Heart right ventricle (tissue), 16 donors: ENCODE data around the gene INPP5D. TPM values are rescaled to one million over a fixed set of nuclear protein-coding genes. Genes with fewer than 3 reads are reported as not detected.

Experiments used
- ATAC-seq, 8 donors: fragments of 200-7000 bp; cut with Tn5 transposase; one replicate each; pipeline ENCODE4 v1.9.1; 2020; ENCODE audit warnings: mild to moderate bottlenecking in 8 of 8, moderate library complexity in 8 of 8, moderate number of reproducible peaks in 1 of 8
- DNase-seq, 2 donors: peaks; one replicate each; pipeline ENCODE4 v3.0.0-alpha.2; 2020
- H3K27ac ChIP-seq, 10 donors: fragments of 200-600 bp; sonication (generic) in 2 of 10; one replicate each; pipeline versions ENCODE4 v1.5.0 to v1.8.0; 2020 to 2022; ENCODE audit warnings: mild to moderate bottlenecking in 3 of 10
- H3K27me3 ChIP-seq, 7 donors: fragments of 200-600 bp; one replicate each; pipeline ENCODE4 v1.8.0; 2021 to 2022; ENCODE audit warnings: mild to moderate bottlenecking in 2 of 7
- H3K36me3 ChIP-seq, 9 donors: fragments of 200-600 bp; sonication (generic) in 1 of 9; one replicate each; pipeline versions ENCODE4 v1.5.0 to v1.8.0; 2020 to 2022; ENCODE audit warnings: mild to moderate bottlenecking in 2 of 9
- H3K4me1 ChIP-seq, 9 donors: fragments of 200-600 bp; sonication (generic) in 1 of 9; one replicate each; pipeline versions ENCODE4 v1.5.0 to v1.8.0; 2020 to 2022; ENCODE audit warnings: mild to moderate bottlenecking in 4 of 9
- H3K4me3 ChIP-seq, 10 donors: fragments of 200-600 bp; sonication (generic) in 2 of 10; one replicate each; pipeline versions ENCODE4 v1.5.0 to v1.8.0; 2020 to 2022; ENCODE audit warnings: mild to moderate bottlenecking in 7 of 10, moderate library complexity in 2 of 10
- H3K9me3 ChIP-seq, 11 donors: fragments of 200-600 bp in 10 of 11; sonication (generic) in 2 of 11; one replicate each; pipeline versions ENCODE4 v1.5.0 to v1.8.0; 2013 to 2022; ENCODE audit warnings: mild to moderate bottlenecking in 2 of 11, control low read depth in 1 of 11, moderate library complexity in 1 of 11
- CTCF ChIP-seq, 9 donors: fragments of 200-600 bp; sonication (generic) in 2 of 9; IDR thresholded peaks; one replicate each; pipeline versions ENCODE4 v1.5.0 to v1.8.0; 2021 to 2022; ENCODE audit warnings: antibody characterized with exemption in 9 of 9, mild to moderate bottlenecking in 5 of 9, moderate library complexity in 1 of 9
- WGBS, 2 donors: extraction: QIAGEN DNeasy Blood & Tissue Kit; methylation state at CpG; one replicate each; pipeline ENCODE4 v1.1.7; 2013; ENCODE audit warnings: inconsistent platforms in 1 of 2; 5-methylcytosine and 5-hydroxymethylcytosine counted together
- intact Hi-C, 10 donors: fragments of 100-400 bp; cut with DNase I; formaldehyde crosslinking; loops; one replicate each; pipeline versions ENCODE4 v1.11.1 to v1.14.2; 2022
- polyA plus RNA-seq, 2 donors: library from polyadenylated mRNA; stranded (reverse); fragments of 200-250 nt; gene quantifications; one replicate each; pipeline ENCODE4 v1.2.3, GENCODE V29; 2013
- total RNA-seq, 10 donors: library from RNA; stranded (reverse); fragmentation: NEBNext Ultra II Directional in 3 of 10; extraction: Animal tissue kit (Norgen Biotek cat#: 25700) in 3 of 10; gene quantifications; one replicate each; pipeline versions ENCODE4 v1.2.1 to v1.2.4, GENCODE V29; 2021 to 2023
- donor health status: Arrhythmogenic right ventricular cardiomyopathy.
- donor health status: ischemic (EF 13 %, LVEDD 7.1; RV severe dilation, severe dysfunction).
- donor health status: healthy with polysubstance abuse.
- donor health status: DM: no; HTN: yes; CAD: no.
- donor health status: DM: no; HTN: no; CAD: no.
- donor health status: ischemic (EF 25% LVEDD 6.9; RV normal size, moderate dysfunction).
- donor health status: ischemic (EF 25% LVEDD 5.7; RV mildly dilated, moderate dysfunction).
- donor health status: healthy.
- donor health status: DM: yes; HTN: yes; CAD: no.
- donor health status: Ischemic cardiomyopathy.
- donor health status: ischemic (EF 35%, LVEDD 5.7; RV mildly dilated, moderate dysfunction).
- donor health status: nonischemic (EF 11% LVEDD 7.7; RV severe dilation, severe dysfunction).
- donor health status: DM: yes; HTN: yes; CAD: no.
- donor health status: PGD.
- donor health status: ischemic (EF 29% LVEDD 5.4; RV normal size, mild dysfunction).
- donor health status: nonischemic (EF 23%, LVEDD 6.1; RV moderate dilation, normal function).

INPP5D gene
- total and polyA plus RNA-seq, 12 donors, result 2.9 to 17.2 (median 5.7) TPM

GRCh38 chr2:233219848-233220247, 159.7 kb downstream of the INPP5D start:
- ATAC-seq, result no peak
- Histone ChIP-seq H3K9me3 (no peaks in the 10 kb centered on the region), H3K27me3 (peaks cover 0 to 4% (median 0%) of the 10 kb centered on the region in 7 donors), H3K4me3 (no peak overlapping the region), H3K4me1 (no peaks in the 10 kb centered on the region), H3K36me3 (no peaks in the 10 kb centered on the region), H3K27ac (no peak overlapping the region)
- TF ChIP-seq CTCF (IDR thresholded peaks at IDR 0.05), result no peak
- 93 to 95% methylated on average over 1 of the region's 1 CpG for WGBS, 2 donors
- DNase-seq, result no peak
- intact Hi-C loops, result no loop called here

- intact Hi-C loops, result no loop called here
- no peak for DNase-seq
- Histone ChIP-seq H3K4me1 (no peaks in the 10 kb centered on the region), H3K9me3 (no peaks in the 10 kb centered on the region), H3K36me3 (no peaks in the 10 kb centered on the region), H3K27ac (no peak overlapping the region), H3K27me3 (peaks cover 0 to 6% (median 0%) of the 10 kb centered on the region in 7 donors), H3K4me3 (no peak overlapping the region)
- WGBS, 2 donors, result 55 to 56% methylated on average over 2 of the region's 2 CpGs
- ATAC-seq, result no peak
- no peak for TF ChIP-seq CTCF (IDR thresholded peaks at IDR 0.05)
Observed at GRCh38 chr2:233221378-233222063, 161.4 kb downstream of the INPP5D start.

- peaks cover 0 to 6% (median 0%) of the 10 kb centered on the region in 7 donors for H3K27me3 ChIP-seq
- TF ChIP-seq CTCF (IDR thresholded peaks at IDR 0.05), result no peak
- WGBS, 2 donors, result 89 to 91% methylated on average over 14 of the region's 14 CpGs
- H3K9me3 ChIP-seq, result no peaks in the 10 kb centered on the region
- no peaks in the 10 kb centered on the region for H3K36me3 ChIP-seq
- no peaks in the 10 kb centered on the region for H3K4me1 ChIP-seq
- DNase-seq (no peak), ATAC-seq (no peak)
- intact Hi-C loops, result no loop called here
- no peak overlapping the region for H3K4me3 ChIP-seq
- no peak overlapping the region for H3K27ac ChIP-seq
Observed at GRCh38 chr2:233223059-233223894, 163.1 kb downstream of the INPP5D start.

- WGBS, 2 donors, result 86 to 88% methylated on average over 5 of the region's 5 CpGs
Observed at GRCh38 chr2:233225230-233226068, 165.3 kb downstream of the INPP5D start.

More at GRCh38 chr2:233225230-233226068, 165.3 kb downstream of the INPP5D start:
- no peaks in the 10 kb centered on the region for H3K9me3 ChIP-seq
- no peaks in the 10 kb centered on the region for H3K36me3 ChIP-seq
- H3K4me1 ChIP-seq, result peaks cover 0 to under 1% (median 0%) of the 10 kb centered on the region in 9 donors
- no peak for TF ChIP-seq CTCF (IDR thresholded peaks at IDR 0.05)
- ATAC-seq (no peak), DNase-seq (no peak)
- peaks cover 0 to 6% (median 0%) of the 10 kb centered on the region in 7 donors for H3K27me3 ChIP-seq
- no peak overlapping the region for H3K27ac ChIP-seq
- intact Hi-C loops, result no loop called here
- H3K4me3 ChIP-seq, result no peak overlapping the region
